Brain microvascular endothelial cell (primary cell): ENCODE data around the gene XKR7.

ENCODE experiments used
- DNase-seq: peaks from one replicate; pipeline ENCODE4 v3.0.0-alpha.2; 2020
- H3K27ac ChIP-seq: fragments of 250-450 bp; sonication (Bioruptor Pico); 2 replicates; pipeline ENCODE4 v1.5.1; 2020; ENCODE audit warnings: mild to moderate bottlenecking, moderate library complexity
- H3K27me3 ChIP-seq: fragments of 250-450 bp; sonication (Bioruptor Pico); replicated peaks from 2 replicates; pipeline ENCODE4 v1.5.1; 2020; ENCODE audit warnings: mild to moderate bottlenecking
- H3K36me3 ChIP-seq: fragments of 250-450 bp; sonication (Bioruptor Pico); replicated peaks from 2 replicates; pipeline ENCODE4 v1.5.1; 2020; ENCODE audit warnings: mild to moderate bottlenecking
- H3K4me3 ChIP-seq: 2 replicates; pipeline ENCODE4 v1.5.1; 2011; ENCODE audit warnings: low read depth, mild to moderate bottlenecking, control low read depth, low read length, moderate library complexity
- CTCF ChIP-seq: IDR thresholded peaks from 2 replicates; pipeline ENCODE4 v1.5.1; 2011; ENCODE audit warnings: low read depth, mild to moderate bottlenecking, moderate library complexity, low read length, control low read depth, inconsistent platforms; ENCODE audit errors: missing control alignments
- in situ Hi-C: cut with HindIII; loops from 2 replicates; pipeline ENCODE4 v1.10.0; 2017; ENCODE audit warnings: low sequenced_read_pairs, low pct_ligation_motif_present

XKR7 gene

GRCh38 chr20:32034581-32035425 is 66.9 kb downstream of the XKR7 start:
- DNase-seq: no peak
- TF ChIP-seq CTCF: peak; percentile 24
- no peak overlapping the region for H3K4me3 ChIP-seq

GRCh38 chr20:32035426-32035779 is 67.5 kb downstream of the XKR7 start:
- no peak for DNase-seq
- TF ChIP-seq CTCF: no peak
- no peaks in the 10 kb centered on the region for H3K36me3 ChIP-seq
- no peak overlapping the region for H3K27ac ChIP-seq
- no peak overlapping the region for H3K4me3 ChIP-seq
- in situ Hi-C loops: no loop called here
- peaks cover 31% of the 10 kb centered on the region for H3K27me3 ChIP-seq

More at GRCh38 chr20:32034581-32035425, 66.9 kb downstream of the XKR7 start:
- H3K36me3 ChIP-seq: no peaks in the 10 kb centered on the region
- in situ Hi-C loops: no loop called here
- H3K27me3 ChIP-seq: peaks cover 31% of the 10 kb centered on the region
- no peak overlapping the region for H3K27ac ChIP-seq

- in situ Hi-C loops: no loop called here
- Histone ChIP-seq H3K27me3 (peaks cover 31% of the 10 kb centered on the region), H3K36me3 (no peaks in the 10 kb centered on the region), H3K4me3 (no peak overlapping the region), H3K27ac (no peak overlapping the region)
- no peak for DNase-seq
- TF ChIP-seq CTCF: no peak
Observed at GRCh38 chr20:32036252-32036651, 68.3 kb downstream of the XKR7 start.

- Histone ChIP-seq H3K27me3 (peaks cover 31% of the 10 kb centered on the region), H3K4me3 (no peak overlapping the region), H3K27ac (no peak overlapping the region), H3K36me3 (no peaks in the 10 kb centered on the region)
- no peak for DNase-seq
- no peak for TF ChIP-seq CTCF
- in situ Hi-C loops: no loop called here
Observed at GRCh38 chr20:32036716-32037485, 69.0 kb downstream of the XKR7 start.

GRCh38 chr20:32037929-32038328 is 70.0 kb downstream of the XKR7 start:
- no peak overlapping the region for H3K4me3 ChIP-seq
- no peak for TF ChIP-seq CTCF
- no peaks in the 10 kb centered on the region for H3K36me3 ChIP-seq
- no peak overlapping the region for H3K27ac ChIP-seq
- in situ Hi-C loops: no loop called here
- peaks cover 31% of the 10 kb centered on the region for H3K27me3 ChIP-seq
- peak; percentile 48 for DNase-seq
